GM12878 (cell line): Measurements from ENCODE around the gene HOXC5. TPM values are rescaled to one million over a fixed set of nuclear protein-coding genes. Genes with fewer than 3 reads are reported as not detected.

ENCODE experiments used
- CREB1 ChIP-seq: IDR thresholded peaks from 2 replicates; pipeline ENCODE4 v1.6.1; 2012; ENCODE audit warnings: low read depth, mild to moderate bottlenecking, inconsistent platforms
- FOXM1 ChIP-seq: IDR thresholded peaks from 2 replicates; pipeline ENCODE4 v1.6.1; 2012; ENCODE audit warnings: low read depth, mild to moderate bottlenecking, inconsistent platforms, low read length, moderate library complexity
- GATAD2B ChIP-seq: fragments of 450-650 bp; conservative IDR thresholded peaks from 2 replicates; pipeline ENCODE4 v1.6.1; 2017; ENCODE audit warnings: low read depth, mild to moderate bottlenecking, moderate library complexity
- IRF4 ChIP-seq: IDR thresholded peaks from 2 replicates; pipeline ENCODE4 v1.6.1; 2011; ENCODE audit warnings: low read depth, low read length
- NFYB ChIP-seq: IDR thresholded peaks from 2 replicates; pipeline ENCODE4 v1.6.1; 2011; ENCODE audit warnings: low read depth, mild to moderate bottlenecking, low read length, improper control_type of control experiment, moderate library complexity; ENCODE audit not compliant: insufficient read depth
- NR2C2 ChIP-seq: IDR thresholded peaks from 2 replicates; pipeline ENCODE4 v1.6.1; 2011; ENCODE audit warnings: borderline replicate concordance, low read depth; ENCODE audit not compliant: control insufficient read depth, insufficient read length
- NR2F1 ChIP-seq: fragments of 450-650 bp; conservative IDR thresholded peaks from 2 replicates; pipeline ENCODE4 v1.6.1; 2017; ENCODE audit warnings: mild to moderate bottlenecking
- POLR2AphosphoS5 ChIP-seq: IDR thresholded peaks from 2 replicates; pipeline ENCODE4 v1.6.1; 2011; ENCODE audit warnings: mild to moderate bottlenecking, low read length, inconsistent platforms
- RELA ChIP-seq: fragments of 450-650 bp; IDR thresholded peaks from 2 replicates; pipeline ENCODE4 v1.8.0; 2014; ENCODE audit warnings: borderline replicate concordance; ENCODE audit not compliant: partially characterized antibody
- polyA plus RNA-seq, 11 experiments: library from polyadenylated mRNA; depleted of rRNA in 4 of 11; unstranded in 6 of 11; stranded (reverse) in 5 of 11; fragments of >200 nt; fragmentation: Nextera tagmentation in 4 of 11; fragmentation: Illumina TruSeq in 1 of 11; extraction: Ambion mirVana in 4 of 11; extraction: Trizol in 1 of 11; gene quantifications; 1 replicate in 1 of 11; 2 replicates in 10 of 11; pipeline versions ENCODE4 v1.2.1 to v1.2.3, GENCODE V29; 2011 to 2016; ENCODE audit warnings: inconsistent platforms in 2 of 11, missing spikeins in 2 of 11, low read depth in 1 of 11
- total RNA-seq, 4 experiments: library from RNA; depleted of rRNA in 3 of 4; stranded (reverse); fragments of >200 nt in 3 of 4; fragmentation: Illumina TruSeq in 1 of 4; extraction: Trizol in 1 of 4; gene quantifications; 2 replicates each; pipeline versions ENCODE4 v1.2.1 to v1.2.3, GENCODE V29; 2013 to 2021
- TF ChIP-seq, protein P1 (sequence below): fragments of 450-650 bp; IDR thresholded peaks from 2 replicates; pipeline ENCODE4 v1.6.1; 2017; ENCODE audit warnings: mild to moderate bottlenecking, moderate library complexity
- TF ChIP-seq, protein P2 (sequence below), 3 experiments: IDR thresholded peaks in 2 of 3; conservative IDR thresholded peaks in 1 of 3; 2 replicates each; pipeline ENCODE4 v1.5.1; 2011; ENCODE audit warnings: low read depth in 3 of 3, low read length in 3 of 3, mild to moderate bottlenecking in 3 of 3, control low read depth in 2 of 3, moderate library complexity in 2 of 3, inconsistent platforms in 1 of 3, mixed read lengths in 1 of 3; ENCODE audit not compliant: control insufficient read depth in 2 of 3, insufficient read depth in 1 of 3; ENCODE audit errors: extremely low read depth in 1 of 3
- TF ChIP-seq, protein P3 (sequence below): fragments of 450-650 bp; IDR thresholded peaks from 2 replicates; pipeline ENCODE4 v1.6.1; 2017; ENCODE audit warnings: mild to moderate bottlenecking
- TF ChIP-seq, protein P4 (sequence below): IDR thresholded peaks from 2 replicates; pipeline ENCODE4 v1.6.1; 2011; ENCODE audit warnings: borderline replicate concordance, low read depth, mild to moderate bottlenecking, moderate library complexity, mixed read lengths, low read length; ENCODE audit not compliant: insufficient read depth; ENCODE audit errors: extremely low read length
- TF ChIP-seq, protein P5 (sequence below): IDR thresholded peaks from 2 replicates; pipeline ENCODE4 v1.6.1; 2012; ENCODE audit warnings: mild to moderate bottlenecking, low read depth, low read length

The HOXC5 gene
- total and polyA plus RNA-seq, 10 of the 15 experiments (the other 5 are each of a cell fraction or from before 2014, with no cell fraction given), result 0.11 TPM; not detected in 9

DNA sequence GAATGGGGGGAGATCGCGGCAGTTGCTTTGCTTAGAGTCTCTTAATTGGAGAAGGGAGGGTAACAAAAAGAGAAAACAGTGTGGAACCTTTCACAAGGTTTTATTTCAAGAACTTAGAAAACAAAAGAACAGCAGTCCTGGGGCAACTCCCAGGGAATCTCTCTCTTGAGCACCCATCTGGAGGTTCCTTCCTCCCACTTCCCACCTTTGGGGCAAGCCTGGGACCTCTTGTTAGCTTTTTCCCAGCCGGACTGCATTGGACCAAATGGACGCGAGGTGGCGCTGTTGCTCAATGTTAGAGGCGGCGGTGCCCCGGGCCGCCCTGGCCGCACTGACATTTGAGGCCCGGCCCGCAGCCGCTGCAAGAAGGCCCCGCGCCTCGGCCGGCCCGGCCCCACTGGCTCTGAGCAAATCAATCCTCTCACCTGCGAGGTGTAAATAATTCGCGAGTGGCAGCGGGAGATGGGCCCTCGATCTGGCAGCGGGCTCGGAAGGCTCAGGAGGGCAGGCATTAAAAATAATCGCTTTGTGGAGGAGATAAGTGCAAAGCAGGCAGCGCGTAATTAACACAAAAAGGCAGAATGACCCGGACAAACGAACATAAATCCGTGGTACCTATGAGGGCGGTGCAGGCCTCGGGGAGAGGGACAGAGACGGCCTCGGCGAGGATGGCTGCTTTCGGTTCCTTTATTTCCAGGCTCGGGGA is 26.8 kb upstream of the HOXC5 start (continued):
- TF ChIP-seq, protein P1, sequence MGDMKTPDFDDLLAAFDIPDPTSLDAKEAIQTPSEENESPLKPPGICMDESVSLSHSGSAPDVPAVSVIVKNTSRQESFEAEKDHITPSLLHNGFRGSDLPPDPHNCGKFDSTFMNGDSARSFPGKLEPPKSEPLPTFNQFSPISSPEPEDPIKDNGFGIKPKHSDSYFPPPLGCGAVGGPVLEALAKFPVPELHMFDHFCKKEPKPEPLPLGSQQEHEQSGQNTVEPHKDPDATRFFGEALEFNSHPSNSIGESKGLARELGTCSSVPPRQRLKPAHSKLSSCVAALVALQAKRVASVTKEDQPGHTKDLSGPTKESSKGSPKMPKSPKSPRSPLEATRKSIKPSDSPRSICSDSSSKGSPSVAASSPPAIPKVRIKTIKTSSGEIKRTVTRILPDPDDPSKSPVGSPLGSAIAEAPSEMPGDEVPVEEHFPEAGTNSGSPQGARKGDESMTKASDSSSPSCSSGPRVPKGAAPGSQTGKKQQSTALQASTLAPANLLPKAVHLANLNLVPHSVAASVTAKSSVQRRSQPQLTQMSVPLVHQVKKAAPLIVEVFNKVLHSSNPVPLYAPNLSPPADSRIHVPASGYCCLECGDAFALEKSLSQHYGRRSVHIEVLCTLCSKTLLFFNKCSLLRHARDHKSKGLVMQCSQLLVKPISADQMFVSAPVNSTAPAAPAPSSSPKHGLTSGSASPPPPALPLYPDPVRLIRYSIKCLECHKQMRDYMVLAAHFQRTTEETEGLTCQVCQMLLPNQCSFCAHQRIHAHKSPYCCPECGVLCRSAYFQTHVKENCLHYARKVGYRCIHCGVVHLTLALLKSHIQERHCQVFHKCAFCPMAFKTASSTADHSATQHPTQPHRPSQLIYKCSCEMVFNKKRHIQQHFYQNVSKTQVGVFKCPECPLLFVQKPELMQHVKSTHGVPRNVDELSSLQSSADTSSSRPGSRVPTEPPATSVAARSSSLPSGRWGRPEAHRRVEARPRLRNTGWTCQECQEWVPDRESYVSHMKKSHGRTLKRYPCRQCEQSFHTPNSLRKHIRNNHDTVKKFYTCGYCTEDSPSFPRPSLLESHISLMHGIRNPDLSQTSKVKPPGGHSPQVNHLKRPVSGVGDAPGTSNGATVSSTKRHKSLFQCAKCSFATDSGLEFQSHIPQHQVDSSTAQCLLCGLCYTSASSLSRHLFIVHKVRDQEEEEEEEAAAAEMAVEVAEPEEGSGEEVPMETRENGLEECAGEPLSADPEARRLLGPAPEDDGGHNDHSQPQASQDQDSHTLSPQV, result no peak
- TF ChIP-seq NR2F1 (no peak), CREB1 (0 out of 2 replicates have a peak, but pooled peaks have one; percentile 14), IRF4 (no peak), NFYB (no peak), RELA (no peak), NR2C2 (no peak), GATAD2B (peak; percentile 76; the same call in 1 of the 2 replicates), POLR2AphosphoS5 (no peak), FOXM1 (peak; percentile 22; the same call in 1 of the 2 replicates)
- TF ChIP-seq, protein P2, sequence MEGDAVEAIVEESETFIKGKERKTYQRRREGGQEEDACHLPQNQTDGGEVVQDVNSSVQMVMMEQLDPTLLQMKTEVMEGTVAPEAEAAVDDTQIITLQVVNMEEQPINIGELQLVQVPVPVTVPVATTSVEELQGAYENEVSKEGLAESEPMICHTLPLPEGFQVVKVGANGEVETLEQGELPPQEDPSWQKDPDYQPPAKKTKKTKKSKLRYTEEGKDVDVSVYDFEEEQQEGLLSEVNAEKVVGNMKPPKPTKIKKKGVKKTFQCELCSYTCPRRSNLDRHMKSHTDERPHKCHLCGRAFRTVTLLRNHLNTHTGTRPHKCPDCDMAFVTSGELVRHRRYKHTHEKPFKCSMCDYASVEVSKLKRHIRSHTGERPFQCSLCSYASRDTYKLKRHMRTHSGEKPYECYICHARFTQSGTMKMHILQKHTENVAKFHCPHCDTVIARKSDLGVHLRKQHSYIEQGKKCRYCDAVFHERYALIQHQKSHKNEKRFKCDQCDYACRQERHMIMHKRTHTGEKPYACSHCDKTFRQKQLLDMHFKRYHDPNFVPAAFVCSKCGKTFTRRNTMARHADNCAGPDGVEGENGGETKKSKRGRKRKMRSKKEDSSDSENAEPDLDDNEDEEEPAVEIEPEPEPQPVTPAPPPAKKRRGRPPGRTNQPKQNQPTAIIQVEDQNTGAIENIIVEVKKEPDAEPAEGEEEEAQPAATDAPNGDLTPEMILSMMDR (IDR thresholded peaks at IDR 0.05 in 2 of 3, conservative IDR thresholded peaks at IDR 0.05 in 1 of 3; ENCODE audit: control insufficient read depth in 2 of 3, extremely low read depth in 1 of 3, insufficient read depth in 1 of 3, low read depth in 3 of 3, low read length in 3 of 3), result peak; percentile 74 to 93 (median 84)
- TF ChIP-seq, protein P3, sequence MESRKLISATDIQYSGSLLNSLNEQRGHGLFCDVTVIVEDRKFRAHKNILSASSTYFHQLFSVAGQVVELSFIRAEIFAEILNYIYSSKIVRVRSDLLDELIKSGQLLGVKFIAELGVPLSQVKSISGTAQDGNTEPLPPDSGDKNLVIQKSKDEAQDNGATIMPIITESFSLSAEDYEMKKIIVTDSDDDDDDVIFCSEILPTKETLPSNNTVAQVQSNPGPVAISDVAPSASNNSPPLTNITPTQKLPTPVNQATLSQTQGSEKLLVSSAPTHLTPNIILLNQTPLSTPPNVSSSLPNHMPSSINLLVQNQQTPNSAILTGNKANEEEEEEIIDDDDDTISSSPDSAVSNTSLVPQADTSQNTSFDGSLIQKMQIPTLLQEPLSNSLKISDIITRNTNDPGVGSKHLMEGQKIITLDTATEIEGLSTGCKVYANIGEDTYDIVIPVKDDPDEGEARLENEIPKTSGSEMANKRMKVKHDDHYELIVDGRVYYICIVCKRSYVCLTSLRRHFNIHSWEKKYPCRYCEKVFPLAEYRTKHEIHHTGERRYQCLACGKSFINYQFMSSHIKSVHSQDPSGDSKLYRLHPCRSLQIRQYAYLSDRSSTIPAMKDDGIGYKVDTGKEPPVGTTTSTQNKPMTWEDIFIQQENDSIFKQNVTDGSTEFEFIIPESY, result no peak
- TF ChIP-seq, protein P4, sequence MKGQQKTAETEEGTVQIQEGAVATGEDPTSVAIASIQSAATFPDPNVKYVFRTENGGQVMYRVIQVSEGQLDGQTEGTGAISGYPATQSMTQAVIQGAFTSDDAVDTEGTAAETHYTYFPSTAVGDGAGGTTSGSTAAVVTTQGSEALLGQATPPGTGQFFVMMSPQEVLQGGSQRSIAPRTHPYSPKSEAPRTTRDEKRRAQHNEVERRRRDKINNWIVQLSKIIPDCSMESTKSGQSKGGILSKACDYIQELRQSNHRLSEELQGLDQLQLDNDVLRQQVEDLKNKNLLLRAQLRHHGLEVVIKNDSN, result no peak
- TF ChIP-seq, protein P5, sequence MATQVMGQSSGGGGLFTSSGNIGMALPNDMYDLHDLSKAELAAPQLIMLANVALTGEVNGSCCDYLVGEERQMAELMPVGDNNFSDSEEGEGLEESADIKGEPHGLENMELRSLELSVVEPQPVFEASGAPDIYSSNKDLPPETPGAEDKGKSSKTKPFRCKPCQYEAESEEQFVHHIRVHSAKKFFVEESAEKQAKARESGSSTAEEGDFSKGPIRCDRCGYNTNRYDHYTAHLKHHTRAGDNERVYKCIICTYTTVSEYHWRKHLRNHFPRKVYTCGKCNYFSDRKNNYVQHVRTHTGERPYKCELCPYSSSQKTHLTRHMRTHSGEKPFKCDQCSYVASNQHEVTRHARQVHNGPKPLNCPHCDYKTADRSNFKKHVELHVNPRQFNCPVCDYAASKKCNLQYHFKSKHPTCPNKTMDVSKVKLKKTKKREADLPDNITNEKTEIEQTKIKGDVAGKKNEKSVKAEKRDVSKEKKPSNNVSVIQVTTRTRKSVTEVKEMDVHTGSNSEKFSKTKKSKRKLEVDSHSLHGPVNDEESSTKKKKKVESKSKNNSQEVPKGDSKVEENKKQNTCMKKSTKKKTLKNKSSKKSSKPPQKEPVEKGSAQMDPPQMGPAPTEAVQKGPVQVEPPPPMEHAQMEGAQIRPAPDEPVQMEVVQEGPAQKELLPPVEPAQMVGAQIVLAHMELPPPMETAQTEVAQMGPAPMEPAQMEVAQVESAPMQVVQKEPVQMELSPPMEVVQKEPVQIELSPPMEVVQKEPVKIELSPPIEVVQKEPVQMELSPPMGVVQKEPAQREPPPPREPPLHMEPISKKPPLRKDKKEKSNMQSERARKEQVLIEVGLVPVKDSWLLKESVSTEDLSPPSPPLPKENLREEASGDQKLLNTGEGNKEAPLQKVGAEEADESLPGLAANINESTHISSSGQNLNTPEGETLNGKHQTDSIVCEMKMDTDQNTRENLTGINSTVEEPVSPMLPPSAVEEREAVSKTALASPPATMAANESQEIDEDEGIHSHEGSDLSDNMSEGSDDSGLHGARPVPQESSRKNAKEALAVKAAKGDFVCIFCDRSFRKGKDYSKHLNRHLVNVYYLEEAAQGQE, result no peak
